GM18951 (cell line): ENCODE measurements around the gene AP4M1.

Experiments
- POLR2A ChIP-seq: IDR thresholded peaks from 4 replicates; pipeline ENCODE4 v1.6.1; 2011; ENCODE audit warnings: mild to moderate bottlenecking; ENCODE audit not compliant: insufficient read length, insufficient read depth; ENCODE audit errors: extremely low read depth
- in situ Hi-C: fragments of 300-500 bp; cut with MboI; formaldehyde crosslinking; loops from one replicate; pipeline ENCODE4 v1.12.0; 2022; ENCODE audit warnings: low sequenced_read_pairs, mixed read lengths, inconsistent platforms; ENCODE audit not compliant: unreplicated experiment

AP4M1 gene

GRCh38 chr7:100101016-100101862 is at the start of gene AP4M1, which contains the start of gene MCM7:
AP4M1 (plus strand) TSS chr7:100101643; CDS start chr7:100101715, 72 bp downstream.
MCM7 (minus strand) TSS chr7:100101397; CDS start chr7:100101294, 103 bp downstream.
- in situ Hi-C loops = no loop called here
- TF ChIP-seq POLR2A = peak; percentile 73

GRCh38 chr7:100053215-100053614 is 48.2 kb upstream of the AP4M1 start:
- in situ Hi-C loops = no loop called here
- no peak for TF ChIP-seq POLR2A

DNA sequence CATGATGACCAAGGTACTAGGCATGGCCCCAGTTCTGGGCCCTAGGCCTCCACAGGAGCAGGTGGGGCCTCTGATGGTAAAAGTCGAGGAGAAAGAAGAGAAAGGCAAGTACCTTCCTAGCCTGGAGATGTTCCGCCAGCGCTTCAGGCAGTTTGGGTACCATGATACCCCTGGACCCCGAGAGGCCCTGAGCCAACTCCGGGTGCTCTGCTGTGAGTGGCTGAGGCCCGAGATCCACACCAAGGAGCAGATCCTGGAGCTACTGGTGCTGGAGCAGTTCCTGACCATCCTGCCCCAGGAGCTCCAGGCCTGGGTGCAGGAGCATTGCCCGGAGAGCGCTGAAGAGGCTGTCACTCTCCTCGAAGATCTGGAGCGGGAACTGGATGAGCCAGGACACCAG is 44.4 kb upstream of the AP4M1 start:
- in situ Hi-C loops = no loop called here
- TF ChIP-seq POLR2A = no peak

GRCh38 chr7:100059251-100059739 is 42.1 kb upstream of the AP4M1 start:
- in situ Hi-C loops = no loop called here
- no peak for TF ChIP-seq POLR2A

DNA sequence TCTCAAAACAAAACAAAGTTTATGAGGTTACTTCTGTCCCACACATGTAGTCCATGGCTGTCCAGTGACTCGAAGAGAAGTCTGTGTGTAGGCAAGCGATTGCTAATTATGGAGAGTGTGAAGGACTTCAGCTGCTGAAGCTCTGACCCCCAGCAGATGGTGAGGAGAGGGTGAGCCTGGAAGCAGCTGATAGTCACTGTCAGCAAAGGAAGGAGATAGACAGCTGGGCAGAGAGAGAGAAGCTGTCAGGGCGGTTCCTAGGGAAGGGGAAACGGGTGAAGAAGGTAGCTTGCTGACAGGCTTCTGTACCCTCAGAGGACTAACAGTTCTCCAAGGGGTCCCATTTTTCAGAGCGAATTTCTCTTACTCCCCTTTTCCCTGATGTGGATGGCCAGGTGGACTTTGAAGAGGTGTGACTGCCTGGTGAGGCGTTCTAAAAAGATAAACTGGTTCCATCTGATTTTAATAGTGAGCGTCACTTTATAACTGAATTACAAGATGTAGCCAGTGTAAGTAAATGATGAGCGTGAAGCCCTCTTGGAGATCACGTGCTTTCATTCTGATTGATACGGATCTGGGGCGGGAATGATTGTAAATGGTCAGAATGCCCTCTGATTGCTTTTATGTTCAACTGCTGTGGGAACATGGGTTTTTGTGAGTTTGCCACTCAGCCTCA is 39.8 kb upstream of the AP4M1 start:
- in situ Hi-C loops = no loop called here
- no peak for TF ChIP-seq POLR2A

DNA sequence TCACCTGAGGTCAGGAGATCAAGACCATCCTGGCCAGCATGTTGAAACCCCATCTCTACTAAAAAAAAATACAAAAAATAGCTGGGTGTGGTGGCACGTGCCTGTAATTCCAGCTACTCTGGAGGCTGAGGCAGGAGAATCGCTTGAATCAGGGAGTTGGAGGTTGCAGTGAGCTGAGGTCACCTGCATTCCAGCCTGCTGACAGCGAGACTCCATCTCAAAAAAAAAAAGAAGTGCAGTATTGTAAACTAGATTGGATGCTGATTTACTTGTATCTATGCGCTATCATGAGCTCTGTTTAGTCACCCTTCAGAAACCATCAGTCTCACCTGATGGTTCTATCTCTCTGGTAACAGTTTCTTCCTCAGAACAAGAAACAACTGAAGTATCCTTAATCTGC is 38.1 kb upstream of the AP4M1 start:
- TF ChIP-seq POLR2A = no peak
- in situ Hi-C loops = no loop called here

DNA sequence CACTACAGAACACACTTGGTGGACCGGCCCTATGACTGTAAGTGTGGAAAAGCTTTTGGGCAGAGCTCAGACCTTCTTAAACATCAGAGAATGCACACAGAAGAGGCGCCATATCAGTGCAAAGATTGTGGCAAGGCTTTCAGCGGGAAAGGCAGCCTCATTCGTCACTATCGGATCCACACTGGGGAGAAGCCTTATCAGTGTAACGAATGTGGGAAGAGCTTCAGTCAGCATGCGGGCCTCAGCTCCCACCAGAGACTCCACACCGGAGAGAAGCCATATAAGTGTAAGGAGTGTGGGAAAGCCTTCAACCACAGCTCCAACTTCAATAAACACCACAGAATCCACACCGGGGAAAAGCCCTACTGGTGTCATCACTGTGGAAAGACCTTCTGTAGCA is 37.3 kb upstream of the AP4M1 start:
- in situ Hi-C loops = no loop called here
- no peak for TF ChIP-seq POLR2A

DNA sequence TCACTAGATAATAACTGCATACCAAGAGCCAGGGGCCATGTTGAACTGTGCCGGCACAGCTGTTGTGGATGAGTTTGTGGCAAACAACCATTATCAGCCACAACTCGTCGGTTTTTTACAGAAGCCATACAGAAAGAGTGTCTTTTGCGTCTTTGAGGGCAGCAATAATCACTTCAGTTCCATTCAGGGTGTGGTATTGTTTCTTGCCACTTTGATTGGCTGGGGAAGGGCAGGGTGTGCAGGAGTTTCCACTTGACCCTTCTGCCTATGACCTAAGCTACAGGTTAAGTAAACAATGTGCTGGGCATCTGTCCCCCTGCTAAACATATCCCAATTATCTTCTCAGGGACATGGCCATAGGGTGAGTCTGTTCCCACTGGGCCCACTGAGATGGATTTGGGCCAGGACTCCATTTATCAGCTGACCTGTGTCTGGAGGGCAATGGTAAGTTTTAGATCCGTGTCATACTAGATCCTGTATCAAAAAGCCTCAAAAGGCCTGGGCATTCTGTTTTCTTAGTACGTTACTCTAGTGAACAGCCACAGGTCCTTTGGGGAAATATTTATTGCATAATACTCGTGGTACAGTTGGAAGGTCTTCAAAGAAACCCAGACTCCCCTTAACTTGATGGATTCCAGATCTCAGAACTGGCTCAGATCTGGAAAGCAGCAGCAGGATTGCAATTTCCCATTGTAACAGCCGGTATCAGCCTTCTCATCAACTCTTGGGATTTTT is 35.8 kb upstream of the AP4M1 start:
- TF ChIP-seq POLR2A = no peak

GRCh38 chr7:100066953-100067352 is 34.5 kb upstream of the AP4M1 start:
- in situ Hi-C loops = no loop called here
- no peak for TF ChIP-seq POLR2A

More for the DNA sequence above, 35.8 kb upstream of the AP4M1 start:
- in situ Hi-C loops = no loop called here

DNA sequence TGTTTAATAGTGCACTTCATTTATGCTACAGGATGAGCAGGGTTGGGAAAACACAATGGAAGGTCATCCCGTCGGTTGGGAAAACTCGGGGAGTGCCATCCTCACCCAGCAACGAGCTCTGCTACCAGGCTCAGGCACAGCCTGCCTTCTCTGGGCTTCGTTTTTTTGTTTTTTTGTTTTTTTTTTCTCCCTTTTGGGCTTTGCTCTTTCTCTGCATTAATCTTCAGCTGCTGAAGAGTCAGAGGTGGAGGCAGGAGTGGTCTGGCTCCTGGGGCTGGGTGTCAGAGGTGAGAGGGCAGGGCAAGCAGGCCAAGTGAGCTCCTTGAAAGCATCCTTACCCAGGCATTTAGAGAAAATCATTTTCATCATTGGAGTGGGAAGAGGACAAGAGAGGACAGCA is 31.5 kb upstream of the AP4M1 start:
- no peak for TF ChIP-seq POLR2A
- in situ Hi-C loops = no loop called here

DNA sequence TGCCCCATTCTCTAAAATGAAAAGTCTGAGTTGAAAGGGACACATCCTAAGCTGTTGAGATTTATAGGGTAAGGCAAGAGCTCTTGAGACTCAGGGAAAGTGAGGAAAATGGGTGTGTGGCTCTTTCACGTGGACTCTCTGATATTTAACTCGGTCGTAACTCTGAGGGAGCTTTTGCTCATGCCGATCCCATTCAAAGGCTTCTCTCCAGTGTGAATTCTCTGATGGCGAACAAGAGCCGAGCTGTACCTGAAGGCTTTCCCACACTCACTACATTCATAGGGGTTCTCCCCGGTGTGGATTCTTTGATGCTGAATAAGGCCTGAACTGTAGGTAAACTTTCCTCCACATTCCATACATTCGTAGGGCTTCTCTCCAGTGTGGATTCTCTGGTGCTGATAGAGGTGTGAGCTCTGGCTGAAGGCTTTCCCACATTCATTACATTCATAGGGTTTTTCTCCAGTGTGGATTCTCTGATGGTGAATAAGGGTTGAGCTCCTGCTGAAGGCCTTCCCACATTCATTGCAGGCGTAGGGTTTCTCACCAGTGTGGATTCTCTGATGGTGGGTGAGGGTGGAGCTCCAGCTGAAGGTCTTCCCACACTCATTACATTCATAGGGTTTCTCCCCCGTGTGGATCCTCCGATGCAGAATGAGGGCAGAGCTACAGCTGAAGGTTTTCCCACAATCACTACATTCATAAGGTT is 30.3 kb upstream of the AP4M1 start:
- in situ Hi-C loops = no loop called here

DNA sequence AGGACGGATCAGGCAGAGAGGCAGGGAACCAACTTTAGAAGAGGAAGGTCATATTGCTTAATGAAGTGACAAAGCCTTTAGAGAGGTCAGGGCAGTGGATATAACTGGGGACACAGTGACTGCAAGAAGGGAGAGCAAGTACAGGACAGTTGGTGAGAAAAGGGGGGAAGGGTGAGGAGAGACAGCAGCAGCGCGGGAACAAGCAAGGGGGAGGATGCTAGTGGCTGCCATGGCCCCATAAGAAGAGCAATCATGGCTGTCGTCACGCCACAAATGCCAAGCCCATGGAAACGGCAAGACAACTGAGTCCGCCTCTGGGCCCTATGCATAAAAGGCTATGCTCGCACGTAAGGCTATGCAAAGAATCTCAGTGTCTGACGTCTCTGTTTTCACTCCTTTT is 29.0 kb upstream of the AP4M1 start:
- no peak for TF ChIP-seq POLR2A
- in situ Hi-C loops = no loop called here

More for the DNA sequence above, 30.3 kb upstream of the AP4M1 start:
- no peak for TF ChIP-seq POLR2A

- in situ Hi-C loops = no loop called here
- no peak for TF ChIP-seq POLR2A
Measured at GRCh38 chr7:100074841-100075240, 26.6 kb upstream of the AP4M1 start.

- in situ Hi-C loops = no loop called here
- TF ChIP-seq POLR2A = no peak
Measured at GRCh38 chr7:100075418-100075817, 26.0 kb upstream of the AP4M1 start.
